ENCODE data around the gene ASAP3.
"Not testable (repeated sequence)": the region's sequence is repeated elsewhere in the genome, so short reads cannot be mapped to it uniquely, and the experiment has no call there.

ASAP3 gene

DNA sequence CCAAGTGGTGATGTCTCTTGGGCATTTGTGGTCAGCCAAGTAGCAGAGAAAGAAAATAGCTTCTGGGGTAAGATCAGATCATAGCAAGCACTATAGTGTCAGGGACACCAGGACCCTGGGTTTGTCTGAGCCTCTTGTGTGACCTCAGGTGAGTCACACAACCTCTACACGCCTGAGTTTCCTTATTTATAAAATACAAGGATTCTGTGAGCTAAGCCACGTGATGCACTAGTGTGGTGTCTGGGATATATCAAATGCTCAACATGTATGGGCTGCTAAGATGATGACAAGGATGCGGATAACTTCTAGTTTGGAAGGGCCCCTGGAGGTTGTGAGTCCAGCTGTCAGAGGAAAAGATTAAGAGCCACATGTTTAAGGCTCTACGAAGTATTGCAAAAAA is 89.8 kb downstream of the ASAP3 start:
- no peak for DNase-seq

DNA sequence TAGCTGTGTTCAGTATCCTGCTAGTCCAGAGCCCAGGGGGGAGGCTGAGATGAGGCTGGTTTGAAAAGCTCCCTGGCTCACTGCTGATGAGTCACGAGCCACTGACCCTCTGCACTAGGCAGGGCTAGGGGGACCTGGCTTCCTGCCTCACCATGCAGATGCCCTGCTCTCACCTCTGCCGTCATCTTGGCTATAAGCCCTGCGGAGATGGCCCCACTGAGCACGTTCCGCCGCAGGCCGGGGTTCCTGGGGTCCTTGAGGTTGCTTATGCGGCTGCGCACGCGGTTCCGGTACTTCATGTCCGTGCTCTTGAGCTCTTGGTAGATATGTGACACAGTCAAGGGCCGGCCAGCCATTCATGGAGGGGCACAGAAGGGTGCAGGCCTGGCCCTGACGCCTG is 90.3 kb downstream of the ASAP3 start:
- DNase-seq: no peak

DNA sequence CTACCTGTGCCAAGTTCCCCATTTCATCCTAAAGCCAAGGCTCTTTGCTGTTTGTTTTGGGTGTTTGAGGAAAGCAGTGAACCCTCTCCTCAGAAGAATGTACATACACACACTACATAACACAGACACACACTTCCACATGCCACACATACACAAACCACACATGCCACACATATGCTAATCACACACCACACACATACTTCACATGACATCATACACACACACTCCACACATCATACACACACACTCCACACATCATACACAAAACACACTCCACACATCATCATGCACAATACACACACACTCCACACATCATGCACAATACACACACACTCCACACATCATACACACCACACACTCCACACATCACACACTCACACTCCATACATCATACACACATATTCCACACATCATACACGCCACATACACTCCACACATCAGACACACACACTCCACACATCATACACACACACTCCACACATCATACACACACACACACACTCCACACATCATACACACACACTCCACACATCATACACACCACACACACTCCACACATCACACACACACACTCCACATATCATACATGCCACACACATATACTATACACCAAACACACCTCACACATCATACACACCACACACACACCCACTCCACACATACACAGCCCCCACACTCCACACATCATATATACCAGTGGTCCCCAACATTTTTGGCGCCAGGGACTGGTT is 91.7 kb downstream of the ASAP3 start:
- DNase-seq: no peak

DNA sequence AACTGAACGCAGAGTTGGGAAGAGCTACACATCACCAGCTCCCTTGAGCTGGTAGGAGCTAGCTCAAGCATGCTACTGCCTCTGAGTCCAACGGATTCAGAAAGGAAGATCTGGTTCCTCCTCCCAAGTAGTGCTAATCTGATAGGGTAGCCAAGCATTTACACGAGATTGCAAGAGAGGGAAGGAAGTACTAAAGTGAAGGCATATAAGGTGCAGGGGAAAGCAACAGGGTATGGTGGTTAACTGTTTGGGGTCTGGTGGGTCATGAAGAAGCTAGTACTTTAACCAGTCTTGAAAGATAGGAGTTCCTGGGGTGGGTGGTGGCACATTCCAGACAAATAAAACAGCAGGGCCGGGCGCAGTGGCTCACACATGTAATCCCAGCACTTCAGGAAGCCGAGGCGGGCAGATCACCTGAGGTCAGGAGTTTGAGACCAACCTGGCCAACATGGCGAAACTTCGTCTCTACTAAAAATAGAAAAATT is 94.1 kb downstream of the ASAP3 start:
- DNase-seq: no peak

DNA sequence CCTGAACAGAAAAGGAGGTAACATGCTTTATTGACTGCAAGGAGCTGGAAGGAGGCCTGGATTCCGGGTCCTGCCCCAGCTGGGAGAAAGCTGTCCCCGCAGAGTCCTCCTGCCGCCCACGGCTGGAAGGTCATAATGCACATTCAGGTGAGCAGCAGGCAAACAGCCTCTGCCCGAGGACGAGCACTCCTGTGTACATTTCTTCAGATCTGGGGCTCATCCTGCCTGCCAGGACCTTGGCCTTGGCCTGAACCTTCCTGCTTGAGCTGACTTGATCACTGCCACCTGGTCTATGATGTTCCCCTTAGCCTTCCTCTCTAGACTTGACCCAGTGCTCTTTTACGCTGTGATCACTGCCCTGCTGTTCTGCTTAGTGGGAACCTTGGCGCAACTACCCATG is 96.5 kb downstream of the ASAP3 start:
- no peak for DNase-seq

DNA sequence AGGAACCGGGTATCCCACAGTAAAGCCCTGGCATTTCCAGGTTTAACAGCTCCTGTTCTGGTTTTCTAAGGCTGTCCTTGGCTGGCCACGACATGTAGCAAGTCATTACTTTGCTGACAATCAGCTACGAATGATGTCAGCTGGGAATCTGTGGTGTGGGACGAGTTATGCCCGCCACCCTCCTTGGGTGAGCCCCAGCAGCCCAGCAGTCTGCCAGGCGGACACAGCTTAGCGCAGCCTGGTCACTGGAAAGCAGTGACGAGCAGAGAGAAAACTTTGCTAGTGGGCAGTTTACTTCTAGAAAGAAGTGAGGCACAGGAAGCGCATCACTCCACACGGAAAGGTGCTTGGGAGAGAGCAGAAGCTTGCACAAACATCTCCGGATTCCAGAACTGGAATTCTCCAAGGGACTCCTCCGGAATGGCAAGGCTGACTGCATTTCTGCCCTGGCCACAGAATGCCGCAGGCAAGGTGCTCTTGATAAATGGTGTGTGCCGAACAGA is 98.8 kb downstream of the ASAP3 start:
- no peak for DNase-seq

DNA sequence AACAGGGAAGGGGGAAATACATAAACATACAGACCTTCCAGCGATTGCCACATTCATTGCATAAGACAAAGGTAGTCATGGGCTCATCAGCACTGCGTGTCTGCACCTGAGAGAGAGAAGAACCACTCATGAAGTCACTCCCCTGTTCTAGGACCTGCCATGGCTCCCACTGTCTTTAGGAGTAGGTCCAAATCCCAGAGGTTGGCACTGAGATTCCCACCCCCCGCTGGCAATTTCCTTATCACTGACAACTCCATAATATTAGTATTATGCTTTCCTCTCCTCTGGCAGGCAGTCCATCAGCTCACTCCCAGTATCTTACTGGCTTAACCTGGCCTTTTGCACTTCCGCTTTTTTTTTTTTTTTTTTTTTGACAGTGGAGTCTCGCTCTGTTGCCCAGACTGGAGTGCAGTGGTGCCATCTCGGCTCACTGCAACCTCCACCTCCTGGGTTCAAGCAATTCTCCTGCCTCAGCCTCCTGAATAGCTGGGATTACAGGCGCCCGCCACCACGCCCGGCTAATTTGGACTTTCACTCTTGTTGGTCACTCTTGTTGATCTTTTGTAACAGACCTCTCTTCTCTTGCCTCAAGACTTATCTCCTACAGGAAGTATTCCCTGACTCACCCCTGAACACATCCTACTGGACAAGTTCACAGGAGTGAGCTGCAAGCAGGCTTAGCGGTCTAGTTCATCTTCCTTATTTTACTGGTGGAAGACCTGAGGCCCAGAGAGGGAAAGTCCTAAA is 99.5 kb downstream of the ASAP3 start:
- no peak for DNase-seq

DNA sequence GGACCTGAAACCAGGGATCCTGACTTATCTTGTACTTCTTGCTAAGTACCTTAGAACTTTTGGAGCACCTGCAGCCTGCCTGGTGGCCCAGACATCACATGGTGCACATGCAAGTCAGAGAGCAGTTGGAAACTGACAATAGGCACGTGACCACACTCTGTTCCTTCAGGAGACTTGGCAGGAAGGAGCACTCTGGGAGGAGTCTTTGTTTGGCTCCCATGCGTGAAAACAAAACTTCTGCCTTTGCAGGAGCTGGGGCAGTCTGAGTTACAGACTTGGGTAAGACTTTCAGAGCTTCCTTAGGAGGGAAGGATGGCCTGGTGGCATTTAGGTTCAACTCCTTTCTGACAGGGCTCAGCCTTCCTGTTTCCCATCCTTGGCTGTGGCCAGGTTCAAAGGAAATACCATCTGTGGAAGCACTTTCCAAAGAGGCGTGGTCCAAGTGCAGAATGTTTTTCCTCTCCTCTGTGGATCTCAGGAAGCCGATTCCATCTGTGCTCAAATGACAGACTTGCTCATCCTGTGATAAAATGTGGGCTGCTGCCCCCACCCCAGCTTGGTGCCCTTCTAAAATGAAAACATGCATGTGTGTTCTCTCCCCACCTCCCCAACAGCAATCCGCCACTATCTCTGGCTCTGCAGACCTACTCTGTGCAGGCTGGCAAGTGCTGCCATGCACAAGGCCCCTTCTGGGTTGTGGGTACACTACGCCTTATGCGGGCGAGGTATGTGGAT is 100.2 kb downstream of the ASAP3 start:
- no peak for DNase-seq

DNA sequence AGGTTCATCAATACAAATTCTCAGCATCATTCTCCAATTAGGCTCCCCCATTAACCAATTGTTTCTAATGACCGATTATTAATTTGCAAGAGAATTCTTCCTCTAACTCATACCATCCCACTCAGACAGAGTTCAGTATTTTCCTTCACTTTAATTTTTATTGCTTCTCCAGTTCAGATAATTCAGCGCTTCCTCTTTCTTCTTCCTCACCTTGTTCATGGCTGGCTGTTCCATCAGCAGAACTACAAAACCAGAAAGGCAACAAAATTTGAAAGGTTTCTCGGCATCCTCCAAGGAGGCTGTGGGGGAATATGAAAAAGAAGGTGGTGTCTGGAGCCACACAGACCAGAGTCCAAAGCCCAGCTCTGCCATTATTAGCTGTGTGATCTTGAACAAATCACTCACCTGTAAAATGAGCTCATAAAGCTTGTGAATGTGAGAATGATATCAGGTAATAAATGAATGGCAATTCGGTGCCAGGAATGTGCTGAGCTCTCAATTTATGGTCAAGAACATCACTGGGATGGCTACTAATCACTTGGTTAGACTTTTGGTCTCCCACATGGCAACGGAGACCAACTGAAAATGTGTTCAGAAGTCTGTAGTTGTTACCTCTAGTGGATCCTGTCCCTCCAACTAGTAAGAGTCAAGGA is 102.6 kb downstream of the ASAP3 start:
- no peak for DNase-seq

DNA sequence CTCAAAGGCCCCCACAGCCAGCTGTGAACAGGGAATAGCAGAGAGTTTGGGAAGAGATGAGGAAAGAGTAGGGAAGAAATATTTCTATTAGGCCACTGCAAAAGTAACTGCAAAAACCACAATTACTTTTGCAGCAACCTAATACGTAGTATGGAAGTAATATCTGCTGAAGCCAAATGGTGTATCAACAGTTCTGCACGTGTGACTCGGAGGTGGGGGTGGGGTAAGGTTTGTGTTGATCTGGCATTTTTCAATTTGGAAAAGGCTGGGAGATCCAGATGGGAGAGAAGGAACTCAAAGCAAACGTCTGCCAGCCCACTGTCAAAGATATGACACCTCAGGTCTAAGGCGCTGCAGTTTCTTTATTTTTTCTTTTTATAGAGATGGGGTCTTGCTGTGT is 103.3 kb downstream of the ASAP3 start:
- DNase-seq: no peak

DNA sequence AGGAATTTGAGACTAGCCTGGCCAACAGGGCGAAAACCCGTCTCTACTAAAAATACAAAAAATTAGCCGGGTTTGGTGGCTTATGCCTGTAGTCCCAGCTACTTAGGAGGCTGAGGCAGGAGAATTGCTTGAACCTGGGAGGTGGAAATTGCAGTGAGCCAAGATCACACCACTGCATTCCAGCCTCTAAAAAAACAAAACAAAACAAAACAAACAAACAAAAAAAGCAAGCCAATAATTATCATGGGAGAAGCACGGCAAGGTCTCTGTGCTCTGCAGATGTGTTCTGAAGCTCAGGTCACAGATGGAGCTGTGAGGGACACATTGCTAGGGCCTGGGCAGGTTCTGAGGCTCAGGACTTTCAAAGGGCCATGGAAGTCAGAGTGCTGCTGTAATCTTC is 103.7 kb downstream of the ASAP3 start:
- DNase-seq: not testable (repeated sequence)
